Measurements from ENCODE around the gene DPEP2NB. TPM values are rescaled to one million over a fixed set of nuclear protein-coding genes. Genes with fewer than 3 reads are reported as not detected.

DPEP2NB gene
- total RNA-seq, 4 donors from 2014 or later: not detected

DNA sequence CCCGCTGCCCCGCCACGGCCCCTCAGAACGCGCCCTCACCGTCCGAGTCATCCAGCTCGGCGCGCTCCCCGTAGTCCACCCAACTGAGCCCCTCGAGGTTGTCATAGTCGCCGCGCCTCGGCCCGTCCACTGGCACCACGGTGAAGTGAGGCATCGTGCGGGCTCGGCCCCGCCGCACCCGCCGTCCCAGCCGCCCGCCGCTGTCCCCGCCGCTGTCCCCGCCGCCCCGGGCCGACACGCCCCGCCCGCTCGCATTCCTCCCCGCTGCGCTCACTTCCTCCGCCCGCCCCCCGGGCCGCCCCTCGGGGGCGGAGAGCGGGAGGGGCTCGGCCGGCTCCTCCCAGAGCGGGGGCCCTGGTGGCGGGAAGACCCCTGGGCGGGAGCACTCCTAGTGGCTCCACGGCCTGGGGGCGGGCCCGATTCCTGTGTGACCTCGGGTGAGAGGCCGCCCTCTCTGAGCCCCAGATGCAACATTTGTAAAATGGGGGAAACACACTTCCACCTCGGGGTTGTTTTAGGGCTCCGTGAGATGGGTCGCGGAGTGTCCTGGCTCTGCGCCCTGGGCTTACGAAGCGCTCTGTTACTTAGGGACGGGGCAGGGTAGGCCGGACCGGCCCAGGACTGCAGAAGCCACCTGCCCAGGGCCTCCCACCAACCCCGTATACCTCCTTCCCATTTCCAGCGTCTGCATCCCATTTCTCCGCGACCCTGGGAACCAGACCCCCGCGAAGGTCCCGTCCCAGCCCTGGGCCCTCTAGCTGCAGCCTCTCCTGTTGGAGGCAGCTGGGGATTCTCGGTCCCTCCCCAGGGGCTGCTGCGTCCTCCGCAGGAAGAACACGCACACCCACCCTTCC is 47.1 kb downstream of the DPEP2NB start, which contains the start of gene SLC12A4:
Gene SLC12A4 (minus strand): TSS at position 238 of the 854 bp plus-strand sequence. CDS start 84 bp downstream, at position 154.
- Histone ChIP-seq H3K27ac (peak within 1 kb of the TSS; percentile 87 to 95 (median 89)), H3K9me3 (no peaks in the 10 kb centered on the region), H3K4me3 (peak within 1 kb of the TSS; percentile 69 to 80 (median 80)), H3K36me3 (no peaks in the 10 kb centered on the region), H3K4me1 (peaks cover 42 to 46% of the 10 kb centered on the region in 2 donors), H3K27me3 (no peaks in the 10 kb centered on the region)
- ATAC-seq: peak; percentile 42 to 62
- TF ChIP-seq POLR2A (IDR thresholded peaks at IDR 0.05): peak; percentile 93 to 94
- TF ChIP-seq, protein P1, sequence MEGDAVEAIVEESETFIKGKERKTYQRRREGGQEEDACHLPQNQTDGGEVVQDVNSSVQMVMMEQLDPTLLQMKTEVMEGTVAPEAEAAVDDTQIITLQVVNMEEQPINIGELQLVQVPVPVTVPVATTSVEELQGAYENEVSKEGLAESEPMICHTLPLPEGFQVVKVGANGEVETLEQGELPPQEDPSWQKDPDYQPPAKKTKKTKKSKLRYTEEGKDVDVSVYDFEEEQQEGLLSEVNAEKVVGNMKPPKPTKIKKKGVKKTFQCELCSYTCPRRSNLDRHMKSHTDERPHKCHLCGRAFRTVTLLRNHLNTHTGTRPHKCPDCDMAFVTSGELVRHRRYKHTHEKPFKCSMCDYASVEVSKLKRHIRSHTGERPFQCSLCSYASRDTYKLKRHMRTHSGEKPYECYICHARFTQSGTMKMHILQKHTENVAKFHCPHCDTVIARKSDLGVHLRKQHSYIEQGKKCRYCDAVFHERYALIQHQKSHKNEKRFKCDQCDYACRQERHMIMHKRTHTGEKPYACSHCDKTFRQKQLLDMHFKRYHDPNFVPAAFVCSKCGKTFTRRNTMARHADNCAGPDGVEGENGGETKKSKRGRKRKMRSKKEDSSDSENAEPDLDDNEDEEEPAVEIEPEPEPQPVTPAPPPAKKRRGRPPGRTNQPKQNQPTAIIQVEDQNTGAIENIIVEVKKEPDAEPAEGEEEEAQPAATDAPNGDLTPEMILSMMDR (IDR thresholded peaks at IDR 0.05 in 4 of 5, conservative IDR thresholded peaks at IDR 0.05 in 1 of 5): peak in 1 of 5 experiments; percentile 16
- in situ Hi-C loops (cut with MboI; ENCODE audit: low sequenced_read_pairs in 4 of 4) (no loop called here), intact Hi-C loops (cut with DNase I; ENCODE audit: low total_unique reads) (no loop called here)
- DNase-seq: peak; percentile 53 to 66

DNA sequence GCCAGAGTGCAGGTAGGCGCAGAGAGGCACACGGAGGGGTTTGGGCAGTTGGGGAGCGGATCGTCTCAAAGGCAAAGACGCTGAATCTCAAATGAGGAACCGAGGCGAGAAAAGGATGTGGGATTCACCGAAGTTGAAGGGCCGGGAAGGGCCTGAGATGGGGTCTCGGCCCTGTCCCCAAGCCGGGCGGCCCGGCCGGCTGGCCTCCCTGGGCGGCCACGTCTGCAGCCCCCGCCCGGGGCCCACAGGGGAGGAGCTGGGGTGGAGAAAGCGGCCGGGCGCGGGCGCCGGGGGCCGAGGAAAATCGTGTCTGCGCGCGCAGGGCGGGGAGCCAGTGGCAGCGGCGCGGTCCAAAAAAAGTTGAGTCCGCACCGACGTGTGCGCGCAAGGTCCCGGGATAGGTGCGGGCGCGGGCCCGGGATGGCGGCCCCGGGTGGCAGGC is 47.7 kb downstream of the DPEP2NB start:
- no peak for DNase-seq
- Histone ChIP-seq H3K36me3 (no peaks in the 10 kb centered on the region), H3K27me3 (no peaks in the 10 kb centered on the region), H3K4me1 (peaks cover 49 to 52% of the 10 kb centered on the region in 2 donors), H3K9me3 (no peaks in the 10 kb centered on the region), H3K4me3 (peak overlapping the region; percentile 69 to 80 (median 80)), H3K27ac (peak overlapping the region; percentile 87 to 95 (median 89))
- TF ChIP-seq, protein P1 (IDR thresholded peaks at IDR 0.05 in 4 of 5, conservative IDR thresholded peaks at IDR 0.05 in 1 of 5): no peak
- no peak for TF ChIP-seq POLR2A (IDR thresholded peaks at IDR 0.05)
- intact Hi-C loops (cut with DNase I; ENCODE audit: low total_unique reads): loop anchor here (2.0 kb wide), 1 partner anchor 19 kb away; no protein-coding TSS in a partner anchor
- in situ Hi-C loops (cut with MboI; ENCODE audit: low sequenced_read_pairs in 4 of 4): no loop called here
- ATAC-seq: peak; percentile 17 to 19

DNA sequence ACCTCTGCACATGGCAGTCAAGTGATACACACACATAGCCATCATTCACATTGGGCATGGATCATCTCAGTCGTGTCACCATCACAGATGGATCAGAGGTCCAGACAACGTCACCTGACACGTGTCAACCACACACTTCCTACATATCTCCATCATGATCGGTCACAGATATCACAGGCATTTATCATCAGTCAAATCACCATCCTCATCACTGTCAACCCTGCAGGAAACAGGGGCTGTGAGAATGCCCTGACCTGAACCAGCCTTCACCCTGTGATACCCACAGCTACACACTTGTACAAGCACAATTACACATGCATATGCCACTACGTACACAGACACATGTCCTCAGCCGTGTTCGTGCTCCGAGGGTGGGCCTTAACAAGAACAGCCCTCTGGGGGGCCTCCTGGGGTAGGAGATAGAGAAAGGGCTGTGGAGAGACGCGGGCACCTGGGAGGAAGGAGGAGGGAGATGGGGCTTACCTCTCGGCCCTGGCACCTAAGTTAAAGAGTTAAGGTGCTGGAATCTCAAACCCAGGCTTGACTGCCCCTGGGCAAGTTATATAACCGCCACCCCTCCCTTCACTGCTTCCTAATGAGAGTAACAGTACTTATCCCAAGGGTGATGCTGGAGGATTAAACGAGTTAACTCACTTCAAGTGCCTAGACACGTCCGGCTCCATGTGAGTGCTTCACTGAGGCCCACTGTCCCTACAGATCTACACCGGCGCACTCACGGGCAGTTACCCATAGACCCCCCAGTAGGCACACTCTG is 48.3 kb downstream of the DPEP2NB start:
- no peak for DNase-seq
- in situ Hi-C loops (cut with MboI; ENCODE audit: low sequenced_read_pairs in 4 of 4) (no loop called here), intact Hi-C loops (cut with DNase I; ENCODE audit: low total_unique reads) (loop anchor here (2.0 kb wide), 1 partner anchor 19 kb away; no protein-coding TSS in a partner anchor)
- ATAC-seq: no peak
- TF ChIP-seq POLR2A (IDR thresholded peaks at IDR 0.05): no peak
- TF ChIP-seq, protein P1 (IDR thresholded peaks at IDR 0.05 in 4 of 5, conservative IDR thresholded peaks at IDR 0.05 in 1 of 5): no peak
- H3K36me3 ChIP-seq: no peaks in the 10 kb centered on the region
- peaks cover 55 to 58% of the 10 kb centered on the region in 2 donors for H3K4me1 ChIP-seq
- peak overlapping the region; percentile 87 to 95 (median 89) for H3K27ac ChIP-seq
- no peaks in the 10 kb centered on the region for H3K9me3 ChIP-seq
- H3K4me3 ChIP-seq: peak overlapping the region; percentile 69 to 80 (median 80)
- H3K27me3 ChIP-seq: no peaks in the 10 kb centered on the region

DNA sequence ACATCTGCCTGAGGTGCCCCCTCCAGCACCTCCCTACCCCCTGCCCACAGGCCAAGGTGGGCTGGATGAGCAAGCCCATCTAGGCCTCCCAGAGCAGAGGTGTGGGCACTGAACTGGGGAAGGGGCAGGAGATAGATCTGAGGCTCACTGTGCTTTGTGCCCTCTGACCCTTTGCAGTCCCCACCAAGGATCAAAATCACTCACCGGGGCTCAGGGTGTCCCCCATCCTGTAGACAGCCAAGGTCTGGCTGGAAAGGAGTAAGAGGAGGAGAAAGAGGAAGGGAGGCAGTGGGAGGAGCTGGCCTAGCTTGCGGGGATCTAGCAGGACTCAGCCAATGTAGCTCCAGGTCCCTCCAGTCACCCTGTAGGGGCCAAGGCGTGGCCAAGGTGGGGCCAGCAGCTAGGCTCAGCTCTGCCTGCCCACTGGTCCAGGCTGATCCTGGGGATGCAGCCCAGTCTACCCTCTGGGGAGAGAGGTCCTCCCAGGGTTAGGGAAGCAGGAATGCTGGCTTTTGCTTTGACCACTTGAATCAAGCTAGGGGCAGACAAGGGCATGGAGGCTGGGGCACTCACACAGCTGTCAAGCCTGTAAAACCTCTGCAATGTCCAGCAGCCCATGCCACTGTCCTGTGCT is 49.0 kb downstream of the DPEP2NB start:
- H3K27me3 ChIP-seq: no peaks in the 10 kb centered on the region
- peak overlapping the region; percentile 69 to 80 (median 80) for H3K4me3 ChIP-seq
- no peaks in the 10 kb centered on the region for H3K36me3 ChIP-seq
- H3K4me1 ChIP-seq: peaks cover 62 to 65% of the 10 kb centered on the region in 2 donors
- TF ChIP-seq, protein P1 (IDR thresholded peaks at IDR 0.05 in 4 of 5, conservative IDR thresholded peaks at IDR 0.05 in 1 of 5): no peak
- no peak for TF ChIP-seq POLR2A (IDR thresholded peaks at IDR 0.05)
- intact Hi-C loops (cut with DNase I; ENCODE audit: low total_unique reads): loop anchor here (2.0 kb wide), 1 partner anchor 20 kb away; no protein-coding TSS in a partner anchor
- ATAC-seq (no peak), DNase-seq (peak in 1 of 2 donors; percentile 48)
- in situ Hi-C loops (cut with MboI; ENCODE audit: low sequenced_read_pairs in 4 of 4): no loop called here
- H3K27ac ChIP-seq: peak overlapping the region; percentile 87 to 95 (median 89)
- no peaks in the 10 kb centered on the region for H3K9me3 ChIP-seq
